Measurements from ENCODE around the gene ST6GALNAC5.

GRCh38 chr1:76950306-76950705 lies 83.0 kb downstream of the ST6GALNAC5 start:
- no peak for TF ChIP-seq CTCF (IDR thresholded peaks at IDR 0.05)
- TF ChIP-seq ZFX (IDR thresholded peaks at IDR 0.05; ENCODE audit: borderline replicate concordance), result no peak
